ENCODE results near the gene PGRMC1.
"Not testable (repeated sequence)": the region's sequence is repeated elsewhere in the genome, so short reads cannot be mapped to it uniquely, and the experiment has no call there.

- not testable (repeated sequence) for TF ChIP-seq POLR2A, POLR2AphosphoS5, SPI1 (IDR thresholded peaks at IDR 0.05; ENCODE audit: low read depth, low read length)
Measured at GRCh38 chrX:119291246-119291645, 55.2 kb downstream of the PGRMC1 start.

Data from GM12891 (cell line).